Loucy (cell line): ENCODE data around the gene PASK.
"Not testable (repeated sequence)": the region's sequence is repeated elsewhere in the genome, so short reads cannot be mapped to it uniquely, and the experiment has no call there.

Experiments used
- EZH2phosphoT487 ChIP-seq: fragments of 200-600 bp; IDR thresholded peaks from 2 replicates; pipeline ENCODE4 v1.6.1; 2018; ENCODE audit warnings: antibody characterized with exemption, mild to moderate bottlenecking, moderate library complexity, borderline replicate concordance
- TF ChIP-seq, protein P1 (sequence below): fragments of 200-600 bp; sonication (generic); conservative IDR thresholded peaks from 2 replicates; pipeline ENCODE4 v1.5.1; 2014; ENCODE audit warnings: mild to moderate bottlenecking, antibody characterized with exemption, low read length

DNA sequence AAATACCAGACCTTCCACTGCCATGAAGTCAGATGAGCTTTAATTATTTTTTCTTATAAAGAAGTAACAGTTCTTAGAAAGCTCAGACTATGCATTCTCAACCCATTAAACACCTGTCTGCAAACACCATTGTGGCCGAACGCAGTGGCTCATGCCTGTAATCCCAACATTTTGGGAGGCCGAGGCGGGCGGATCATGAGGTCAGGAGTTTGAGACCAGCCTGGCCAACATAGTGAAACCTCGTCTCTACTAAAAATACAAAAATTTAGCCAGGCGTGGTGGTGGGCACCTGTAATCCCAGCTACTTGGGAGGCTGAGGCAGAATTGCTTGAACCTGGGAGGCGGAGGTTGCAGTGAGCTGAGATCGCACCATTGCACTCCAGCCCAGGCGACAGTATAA lies 44.7 kb downstream of the PASK start:
- TF ChIP-seq, protein P1, sequence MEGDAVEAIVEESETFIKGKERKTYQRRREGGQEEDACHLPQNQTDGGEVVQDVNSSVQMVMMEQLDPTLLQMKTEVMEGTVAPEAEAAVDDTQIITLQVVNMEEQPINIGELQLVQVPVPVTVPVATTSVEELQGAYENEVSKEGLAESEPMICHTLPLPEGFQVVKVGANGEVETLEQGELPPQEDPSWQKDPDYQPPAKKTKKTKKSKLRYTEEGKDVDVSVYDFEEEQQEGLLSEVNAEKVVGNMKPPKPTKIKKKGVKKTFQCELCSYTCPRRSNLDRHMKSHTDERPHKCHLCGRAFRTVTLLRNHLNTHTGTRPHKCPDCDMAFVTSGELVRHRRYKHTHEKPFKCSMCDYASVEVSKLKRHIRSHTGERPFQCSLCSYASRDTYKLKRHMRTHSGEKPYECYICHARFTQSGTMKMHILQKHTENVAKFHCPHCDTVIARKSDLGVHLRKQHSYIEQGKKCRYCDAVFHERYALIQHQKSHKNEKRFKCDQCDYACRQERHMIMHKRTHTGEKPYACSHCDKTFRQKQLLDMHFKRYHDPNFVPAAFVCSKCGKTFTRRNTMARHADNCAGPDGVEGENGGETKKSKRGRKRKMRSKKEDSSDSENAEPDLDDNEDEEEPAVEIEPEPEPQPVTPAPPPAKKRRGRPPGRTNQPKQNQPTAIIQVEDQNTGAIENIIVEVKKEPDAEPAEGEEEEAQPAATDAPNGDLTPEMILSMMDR = not testable (repeated sequence)
- not testable (repeated sequence) for TF ChIP-seq EZH2phosphoT487
